Vagina (tissue), 2 donors: ENCODE data around the gene SRPX. TPM values are rescaled to one million over a fixed set of nuclear protein-coding genes. Genes with fewer than 3 reads are reported as not detected.

ENCODE experiments used
- DNase-seq, 2 donors: peaks; one replicate each; pipeline ENCODE4 v3.0.0-alpha.2; 2017; ENCODE audit errors: extremely low spot score in 2 of 2
- H3K27ac ChIP-seq: fragments of 200-600 bp; sonication (generic); one replicate; pipeline ENCODE4 v1.5.1; 2019
- H3K27me3 ChIP-seq: fragments of 200-600 bp; sonication (generic); one replicate; pipeline ENCODE4 v1.5.1; 2019
- H3K36me3 ChIP-seq, 2 donors: fragments of 200-600 bp; sonication (generic); one replicate each; pipeline ENCODE4 v1.5.1; 2017 to 2019
- H3K4me1 ChIP-seq: fragments of 200-600 bp; sonication (generic); one replicate; pipeline ENCODE4 v1.5.1; 2019
- H3K4me3 ChIP-seq, 2 donors: fragments of 200-600 bp; sonication (generic); 1 replicate in 1 of 2; 2 replicates in 1 of 2; pipeline ENCODE4 v1.5.1; 2016 to 2019
- H3K9me3 ChIP-seq: fragments of 200-600 bp; sonication (generic); one replicate; pipeline ENCODE4 v1.5.1; 2019
- CTCF ChIP-seq, 3 experiments: fragments of 450-650 bp in 2 of 3; fragments of 200-600 bp in 1 of 3; sonication (generic) in 1 of 3; IDR thresholded peaks; one replicate each; pipeline ENCODE4 v1.5.1; 2017 to 2019; ENCODE audit warnings: antibody characterized with exemption in 3 of 3, mild to moderate bottlenecking in 2 of 3, moderate library complexity in 2 of 3
- POLR2A ChIP-seq, 2 donors: fragments of 450-650 bp; IDR thresholded peaks; one replicate each; pipeline ENCODE4 v1.6.1; 2017; ENCODE audit warnings: antibody characterized with exemption in 2 of 2, mild to moderate bottlenecking in 2 of 2, moderate library complexity in 2 of 2
- POLR2AphosphoS5 ChIP-seq, 2 donors: sonication (generic); formaldehyde crosslinking; IDR thresholded peaks; one replicate each; pipeline ENCODE4 v1.9.0; 2017; ENCODE audit warnings: antibody characterized with exemption in 2 of 2, mild to moderate bottlenecking in 2 of 2, low read depth in 1 of 2; ENCODE audit not compliant: insufficient read depth in 1 of 2
- intact Hi-C: fragments of 100-400 bp; cut with DNase I; formaldehyde crosslinking; loops from one replicate; pipeline ENCODE4 v1.15.1; 2023
- total RNA-seq: library from RNA; depleted of rRNA; stranded (reverse); fragments of >200 nt; gene quantifications from one replicate; pipeline ENCODE4 v1.2.3, GENCODE V29; 2016

SRPX gene
- total RNA-seq, 1 donor from 2014 or later = 118 TPM

DNA sequence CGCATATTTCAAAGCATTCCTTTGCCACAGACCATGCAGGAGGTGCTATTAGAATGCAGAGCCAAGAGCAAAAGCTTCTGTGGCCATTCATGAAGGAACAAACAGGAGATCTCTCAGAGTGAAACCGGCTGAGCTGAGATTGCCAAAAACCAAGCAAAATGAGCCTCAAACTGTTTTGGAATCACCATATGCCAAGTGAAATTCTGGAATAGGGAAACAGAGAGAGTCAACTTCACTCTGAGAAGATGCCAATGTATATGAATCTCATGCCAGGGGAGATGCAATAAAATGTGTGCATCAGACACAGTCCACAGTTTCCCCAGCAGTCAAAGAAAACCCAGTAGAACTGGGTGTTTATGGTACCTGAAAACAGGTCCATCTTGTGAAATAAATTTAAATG, 42.3 kb downstream of the SRPX start:
- intact Hi-C loops = no loop called here
- TF ChIP-seq POLR2AphosphoS5 (IDR thresholded peaks at IDR 0.05; ENCODE audit: insufficient read depth in 1 of 2, low read depth in 1 of 2) (no peak), CTCF (IDR thresholded peaks at IDR 0.05) (no peak), POLR2A (IDR thresholded peaks at IDR 0.05) (no peak)

GRCh38 chrX:38175139-38175538, 45.5 kb downstream of the SRPX start:
- no peak overlapping the region for H3K27ac ChIP-seq
- no peaks in the 10 kb centered on the region for H3K4me1 ChIP-seq
- H3K9me3 ChIP-seq = no peaks in the 10 kb centered on the region
- intact Hi-C loops = no loop called here
- DNase-seq = no peak
- no peaks in the 10 kb centered on the region for H3K36me3 ChIP-seq
- TF ChIP-seq CTCF (IDR thresholded peaks at IDR 0.05) (no peak), POLR2AphosphoS5 (IDR thresholded peaks at IDR 0.05; ENCODE audit: insufficient read depth in 1 of 2, low read depth in 1 of 2) (no peak), POLR2A (IDR thresholded peaks at IDR 0.05) (no peak)
- no peaks in the 10 kb centered on the region for H3K27me3 ChIP-seq
- no peak overlapping the region for H3K4me3 ChIP-seq

More for the DNA sequence above, 42.3 kb downstream of the SRPX start:
- Histone ChIP-seq H3K9me3 (no peaks in the 10 kb centered on the region), H3K27ac (no peak overlapping the region), H3K27me3 (no peaks in the 10 kb centered on the region), H3K36me3 (no peaks in the 10 kb centered on the region), H3K4me1 (no peaks in the 10 kb centered on the region), H3K4me3 (no peak overlapping the region)
- no peak for DNase-seq

DNA sequence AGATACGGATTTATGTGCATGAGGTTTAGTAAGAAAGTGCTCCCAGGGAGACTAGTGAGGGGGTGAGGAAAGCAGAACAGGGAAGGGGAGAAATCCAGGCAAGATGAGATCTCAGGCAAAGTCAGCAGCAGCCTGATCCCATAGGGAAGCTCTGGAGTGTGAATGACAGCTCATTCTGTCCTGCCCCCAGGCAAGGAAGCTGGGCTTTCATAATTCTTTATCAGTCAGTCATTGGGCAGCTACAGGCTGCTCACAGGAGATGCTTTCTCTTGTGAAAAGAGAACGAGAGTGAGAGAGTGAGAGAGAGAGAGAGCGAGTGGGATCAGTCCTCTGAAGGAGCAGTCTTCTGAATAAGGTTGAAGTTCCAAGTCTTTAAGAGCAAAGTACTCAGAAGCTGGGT, 48.1 kb downstream of the SRPX start:
- Histone ChIP-seq H3K36me3 (no peaks in the 10 kb centered on the region), H3K9me3 (no peaks in the 10 kb centered on the region), H3K27me3 (no peaks in the 10 kb centered on the region), H3K4me3 (no peak overlapping the region), H3K27ac (no peak overlapping the region), H3K4me1 (no peaks in the 10 kb centered on the region)
- DNase-seq = no peak
- intact Hi-C loops = no loop called here
- TF ChIP-seq CTCF (IDR thresholded peaks at IDR 0.05) (no peak), POLR2AphosphoS5 (IDR thresholded peaks at IDR 0.05; ENCODE audit: insufficient read depth in 1 of 2, low read depth in 1 of 2) (no peak), POLR2A (IDR thresholded peaks at IDR 0.05) (no peak)

DNA sequence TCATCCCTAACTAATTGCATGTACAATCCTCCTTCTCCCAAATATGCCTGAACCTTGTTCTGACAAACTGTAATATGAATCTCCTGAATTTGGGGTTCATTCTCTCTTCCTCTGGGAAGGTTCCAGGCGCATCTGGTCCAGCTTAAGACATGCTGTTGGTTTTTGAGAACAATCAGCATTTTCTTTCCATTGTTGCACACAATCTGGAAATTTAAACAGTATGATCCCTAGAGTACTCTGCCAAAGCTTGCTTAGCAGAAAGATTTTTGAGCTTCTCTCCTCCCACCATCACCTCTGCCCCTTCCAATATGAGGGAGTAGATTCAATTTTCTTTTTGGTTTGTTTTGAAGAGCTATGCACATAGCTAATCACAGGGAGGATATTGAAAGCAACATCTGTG, 50.1 kb downstream of the SRPX start:
- Histone ChIP-seq H3K27ac (no peak overlapping the region), H3K4me1 (no peaks in the 10 kb centered on the region), H3K4me3 (no peak overlapping the region), H3K36me3 (no peaks in the 10 kb centered on the region), H3K9me3 (no peaks in the 10 kb centered on the region), H3K27me3 (no peaks in the 10 kb centered on the region)
- TF ChIP-seq POLR2A (IDR thresholded peaks at IDR 0.05) = no peak
- no peak for TF ChIP-seq POLR2AphosphoS5 (IDR thresholded peaks at IDR 0.05; ENCODE audit: insufficient read depth in 1 of 2, low read depth in 1 of 2)
- no peak for TF ChIP-seq CTCF (IDR thresholded peaks at IDR 0.05)
- no peak for DNase-seq
- intact Hi-C loops = no loop called here

DNA sequence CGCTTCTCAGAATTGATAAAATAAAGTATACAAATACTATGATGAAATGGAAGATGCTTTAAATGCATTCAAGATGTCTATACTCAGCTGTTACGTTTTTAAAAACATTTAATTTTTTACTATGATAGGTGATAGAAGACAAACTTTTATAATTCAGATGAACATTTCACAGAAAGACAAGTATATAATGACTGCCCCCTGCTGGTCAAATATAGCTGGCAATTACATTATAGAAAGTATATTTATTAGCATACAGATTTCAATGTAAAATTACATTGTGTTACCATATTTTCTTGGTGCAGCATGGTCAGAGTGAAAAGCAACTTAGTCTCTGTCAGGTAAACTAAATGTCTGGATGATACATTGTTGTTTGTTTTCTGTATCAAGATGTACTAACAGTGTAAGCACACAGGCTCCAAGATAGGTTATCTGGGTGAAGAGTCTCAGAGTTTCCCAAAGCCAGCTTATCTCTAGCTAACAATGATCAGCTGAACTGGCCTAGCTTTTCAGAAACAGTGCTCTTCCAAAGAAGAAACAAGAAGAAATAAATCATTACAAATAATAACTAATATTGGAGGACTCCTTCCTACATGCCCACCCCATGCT, 54.1 kb downstream of the SRPX start:
- intact Hi-C loops = no loop called here
- no peak for DNase-seq
- Histone ChIP-seq H3K27ac (no peak overlapping the region), H3K4me3 (no peak overlapping the region), H3K27me3 (no peaks in the 10 kb centered on the region), H3K36me3 (no peaks in the 10 kb centered on the region), H3K9me3 (no peaks in the 10 kb centered on the region), H3K4me1 (no peaks in the 10 kb centered on the region)
- TF ChIP-seq POLR2A (IDR thresholded peaks at IDR 0.05) (no peak), CTCF (IDR thresholded peaks at IDR 0.05) (peak in 2 of 3 experiments; percentile 17 to 31)
